ENCODE measurements around the gene KBTBD4. TPM values are rescaled to one million over a fixed set of nuclear protein-coding genes. Genes with fewer than 3 reads are reported as not detected.
A peak's percentile ranks its signal among the peaks of the same experiment; 100 is the strongest.

Gene KBTBD4
- total RNA-seq, 1 donor from 2014 or later: 12.3 TPM

DNA sequence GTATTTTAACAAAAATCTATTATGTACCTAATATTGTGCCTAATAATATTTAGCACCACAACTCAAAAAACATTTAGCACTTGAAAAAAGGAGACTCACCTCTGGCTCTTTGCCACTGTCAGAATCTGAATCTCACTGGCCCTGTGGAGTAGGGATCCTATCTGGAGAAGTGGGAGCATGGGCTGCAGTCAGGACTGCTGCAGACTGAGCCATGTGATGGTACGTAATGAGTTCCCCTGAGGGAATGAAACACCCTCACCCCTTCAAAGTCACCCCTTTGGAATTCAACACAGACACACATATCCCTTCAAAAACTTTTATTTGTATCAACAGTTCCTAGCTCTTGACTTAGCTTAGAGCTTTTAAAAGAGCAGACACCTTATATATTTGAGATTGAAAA, 6.9 kb downstream of the KBTBD4 start:
- DNase-seq (ENCODE audit: low read depth): no peak
- TF ChIP-seq, protein P1, sequence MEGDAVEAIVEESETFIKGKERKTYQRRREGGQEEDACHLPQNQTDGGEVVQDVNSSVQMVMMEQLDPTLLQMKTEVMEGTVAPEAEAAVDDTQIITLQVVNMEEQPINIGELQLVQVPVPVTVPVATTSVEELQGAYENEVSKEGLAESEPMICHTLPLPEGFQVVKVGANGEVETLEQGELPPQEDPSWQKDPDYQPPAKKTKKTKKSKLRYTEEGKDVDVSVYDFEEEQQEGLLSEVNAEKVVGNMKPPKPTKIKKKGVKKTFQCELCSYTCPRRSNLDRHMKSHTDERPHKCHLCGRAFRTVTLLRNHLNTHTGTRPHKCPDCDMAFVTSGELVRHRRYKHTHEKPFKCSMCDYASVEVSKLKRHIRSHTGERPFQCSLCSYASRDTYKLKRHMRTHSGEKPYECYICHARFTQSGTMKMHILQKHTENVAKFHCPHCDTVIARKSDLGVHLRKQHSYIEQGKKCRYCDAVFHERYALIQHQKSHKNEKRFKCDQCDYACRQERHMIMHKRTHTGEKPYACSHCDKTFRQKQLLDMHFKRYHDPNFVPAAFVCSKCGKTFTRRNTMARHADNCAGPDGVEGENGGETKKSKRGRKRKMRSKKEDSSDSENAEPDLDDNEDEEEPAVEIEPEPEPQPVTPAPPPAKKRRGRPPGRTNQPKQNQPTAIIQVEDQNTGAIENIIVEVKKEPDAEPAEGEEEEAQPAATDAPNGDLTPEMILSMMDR (conservative IDR thresholded peaks at IDR 0.05; ENCODE audit: low read depth, low read length): no peak

DNA sequence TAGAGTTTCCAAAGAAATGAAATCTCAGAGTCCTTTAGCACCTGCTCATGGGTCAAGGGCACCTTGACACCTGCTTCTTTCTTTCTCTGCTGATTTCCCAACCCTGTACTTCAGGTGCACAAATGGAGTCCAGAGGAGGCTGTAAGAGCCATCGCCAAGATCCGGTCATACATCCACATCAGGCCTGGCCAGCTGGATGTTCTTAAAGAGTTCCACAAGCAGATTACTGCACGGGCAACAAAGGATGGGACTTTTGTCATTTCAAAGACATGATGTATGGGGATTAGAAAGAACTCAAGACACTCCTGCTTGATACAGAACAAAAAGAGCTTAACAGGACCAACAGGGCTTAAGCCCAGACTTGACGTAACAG, 7.4 kb downstream of the KBTBD4 start:
- TF ChIP-seq, protein P1 (conservative IDR thresholded peaks at IDR 0.05; ENCODE audit: low read depth, low read length): no peak
- no peak overlapping the region for H3K4me3 ChIP-seq (ENCODE audit: low read depth, low read length)
- DNase-seq (ENCODE audit: low read depth): no peak

More for the DNA sequence above, 6.9 kb downstream of the KBTBD4 start:
- no peak overlapping the region for H3K4me3 ChIP-seq (ENCODE audit: low read depth, low read length)

DNA sequence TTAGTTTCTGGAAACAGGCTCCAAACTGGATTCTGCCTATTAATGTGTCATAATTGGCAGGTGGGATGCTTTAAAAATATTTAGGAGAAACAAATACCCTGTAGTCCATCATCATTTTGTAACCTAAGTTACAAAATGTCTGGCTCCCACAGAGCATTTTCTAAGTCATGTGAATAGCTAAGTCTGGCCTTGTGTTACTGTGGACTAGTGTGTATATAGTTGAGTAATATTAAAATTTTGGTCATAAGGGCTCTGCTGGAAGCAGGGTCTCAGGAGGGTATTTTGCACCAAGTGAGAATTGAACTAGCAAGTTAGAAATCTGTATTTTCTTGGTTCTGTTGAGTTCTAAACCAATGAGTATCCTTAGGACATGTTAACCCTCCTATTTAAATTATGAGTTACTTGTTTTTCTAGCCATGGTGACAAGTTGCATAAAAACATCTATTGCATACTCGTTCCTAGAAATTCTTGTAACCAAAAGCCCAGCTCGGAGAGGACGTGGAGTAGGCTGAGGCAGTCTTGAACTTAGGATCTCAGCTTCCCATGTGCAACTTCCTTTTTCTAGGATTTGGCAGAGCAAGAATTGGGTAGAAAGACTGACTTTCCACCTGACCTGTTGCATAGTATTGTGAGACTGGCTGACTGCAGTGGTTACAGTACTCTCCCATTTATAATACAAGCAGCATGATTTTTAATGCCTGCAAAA, 8.0 kb downstream of the KBTBD4 start:
- H3K4me3 ChIP-seq (ENCODE audit: low read depth, low read length): no peak overlapping the region
- TF ChIP-seq, protein P1 (conservative IDR thresholded peaks at IDR 0.05; ENCODE audit: low read depth, low read length): no peak
- DNase-seq (ENCODE audit: low read depth): no peak

DNA sequence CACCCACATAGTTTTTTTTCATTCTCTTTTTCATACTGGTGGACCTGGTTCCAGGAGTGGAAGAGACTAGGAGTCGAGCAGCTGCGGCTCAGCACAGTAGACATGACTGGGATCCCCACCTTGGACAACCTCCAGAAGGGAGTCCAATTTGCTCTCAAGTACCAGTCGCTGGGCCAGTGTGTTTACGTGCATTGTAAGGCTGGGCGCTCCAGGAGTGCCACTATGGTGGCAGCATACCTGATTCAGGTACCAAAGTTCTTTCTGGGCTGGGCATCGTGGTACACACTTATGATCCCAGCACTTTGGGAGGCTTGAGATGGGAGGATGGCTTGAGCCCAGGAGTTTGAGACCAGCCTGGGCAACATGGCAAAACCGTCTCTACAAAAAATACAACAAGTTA, 9.1 kb downstream of the KBTBD4 start:
- DNase-seq (ENCODE audit: low read depth): no peak
- H3K4me3 ChIP-seq (ENCODE audit: low read depth, low read length): no peak overlapping the region
- TF ChIP-seq, protein P1 (conservative IDR thresholded peaks at IDR 0.05; ENCODE audit: low read depth, low read length): no peak

DNA sequence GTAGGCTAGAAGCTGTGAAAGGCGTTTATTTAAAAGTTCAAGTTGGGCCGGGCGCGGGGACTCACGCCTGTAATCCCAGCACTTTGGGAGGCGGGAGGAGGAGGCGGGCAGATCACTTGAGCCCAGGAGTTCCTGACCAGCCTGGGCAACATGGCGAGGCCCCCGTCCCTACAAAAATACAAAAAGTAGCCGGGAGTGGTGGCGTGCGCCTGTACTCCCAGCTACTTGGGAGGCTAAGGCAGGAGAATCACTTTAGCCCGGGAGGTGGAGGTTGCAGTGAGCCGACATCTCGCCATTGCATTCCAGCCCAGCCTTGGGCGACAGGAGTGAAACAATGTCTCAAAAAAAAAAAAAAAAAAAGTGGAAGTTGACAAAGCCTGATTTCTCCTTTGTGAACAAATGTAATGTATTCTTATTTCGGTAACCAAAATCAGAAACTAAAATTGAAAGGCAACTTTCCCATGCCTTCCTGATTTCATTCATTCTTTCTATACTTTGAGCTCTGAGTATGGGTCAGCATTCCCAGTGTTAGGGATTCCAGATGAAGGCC, 12.5 kb downstream of the KBTBD4 start:
- peak overlapping the region; percentile 97 for H3K4me3 ChIP-seq (ENCODE audit: low read depth, low read length)
- DNase-seq (ENCODE audit: low read depth): no peak
- TF ChIP-seq, protein P1 (conservative IDR thresholded peaks at IDR 0.05; ENCODE audit: low read depth, low read length): no peak

DNA sequence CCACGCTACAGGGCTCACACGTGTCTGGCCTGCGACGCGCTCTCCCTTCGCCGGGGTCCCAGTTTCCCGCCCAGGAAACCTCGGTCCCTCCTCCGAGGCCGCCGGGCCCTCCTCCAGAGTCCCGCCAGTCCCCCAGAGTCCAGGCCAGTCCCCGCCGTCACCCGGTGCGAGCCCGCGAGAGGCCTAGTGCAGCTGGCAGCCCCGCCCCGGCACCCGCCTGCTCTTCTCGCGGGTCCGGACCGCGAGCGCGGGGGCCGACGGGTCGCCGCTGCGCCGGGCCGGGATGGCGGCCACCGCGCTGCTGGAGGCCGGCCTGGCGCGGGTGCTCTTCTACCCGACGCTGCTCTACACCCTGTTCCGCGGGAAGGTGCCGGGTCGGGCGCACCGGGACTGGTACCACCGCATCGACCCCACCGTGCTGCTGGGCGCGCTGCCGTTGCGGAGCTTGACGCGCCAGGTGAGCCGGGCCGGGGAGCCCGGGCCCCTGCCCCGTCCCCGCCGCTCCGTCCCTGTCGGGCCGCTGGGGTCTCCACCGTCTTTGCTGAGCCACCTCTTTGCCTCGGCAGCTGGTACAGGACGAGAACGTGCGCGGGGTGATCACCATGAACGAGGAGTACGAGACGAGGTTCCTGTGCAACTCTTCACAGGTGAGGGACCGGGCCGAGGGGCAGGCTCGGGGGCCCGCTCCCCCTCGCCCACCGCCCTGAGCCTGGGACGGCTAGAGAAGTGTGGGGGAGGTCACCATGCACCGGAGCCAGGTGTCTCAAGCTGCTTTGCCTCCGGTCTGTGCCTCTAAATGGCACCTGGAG, 13.2 kb downstream of the KBTBD4 start, which contains the start of gene PTPMT1:
Gene PTPMT1 (plus strand): TSS at position 260 of the 809 bp plus-strand sequence. CDS start 24 bp downstream, at position 284.
- TF ChIP-seq, protein P1 (conservative IDR thresholded peaks at IDR 0.05; ENCODE audit: low read depth, low read length): no peak
- H3K4me3 ChIP-seq (ENCODE audit: low read depth, low read length): peak within 1 kb of the TSS; percentile 97
- no peak for DNase-seq (ENCODE audit: low read depth)

Data from epithelial cell of proximal tubule (primary cell).